HUES64 (cell line): ENCODE results near the gene MYO1F.
"Not testable (repeated sequence)": the region's sequence is repeated elsewhere in the genome, so short reads cannot be mapped to it uniquely, and the experiment has no call there.

Experiments used
- H3K27ac ChIP-seq: 2 replicates; pipeline ENCODE4 v1.7.0; 2013; ENCODE audit warnings: low read depth, low read length, inconsistent platforms
- H3K27me3 ChIP-seq: 2 replicates; pipeline ENCODE4 v1.6.1; 2013; ENCODE audit warnings: mild to moderate bottlenecking, low read length; ENCODE audit not compliant: insufficient read depth
- H3K36me3 ChIP-seq: 2 replicates; pipeline ENCODE4 v1.6.1; 2013; ENCODE audit warnings: mild to moderate bottlenecking, low read length; ENCODE audit not compliant: insufficient read depth
- H3K4me1 ChIP-seq: 2 replicates; pipeline ENCODE4 v1.6.1; 2013; ENCODE audit warnings: mild to moderate bottlenecking, low read length, moderate library complexity; ENCODE audit not compliant: insufficient read depth
- H3K4me3 ChIP-seq: 2 replicates; pipeline ENCODE4 v1.5.1; 2013; ENCODE audit warnings: mild to moderate bottlenecking, low read length, moderate library complexity
- H3K9ac ChIP-seq: 2 replicates; pipeline ENCODE4 v1.6.1; 2013; ENCODE audit warnings: mild to moderate bottlenecking, low read depth, low read length
- H3K9me3 ChIP-seq: 2 replicates; pipeline ENCODE4 v1.6.1; 2013; ENCODE audit warnings: low read depth, low read length; ENCODE audit not compliant: insufficient read depth
- WGBS: fragments of 150-250, 120-280 bp; methylation state at CpG from one replicate; pipeline ENCODE4 v1.1.7; 2013; ENCODE audit warnings: missing lambda C conversion rate; 5-methylcytosine and 5-hydroxymethylcytosine counted together

Gene MYO1F

DNA sequence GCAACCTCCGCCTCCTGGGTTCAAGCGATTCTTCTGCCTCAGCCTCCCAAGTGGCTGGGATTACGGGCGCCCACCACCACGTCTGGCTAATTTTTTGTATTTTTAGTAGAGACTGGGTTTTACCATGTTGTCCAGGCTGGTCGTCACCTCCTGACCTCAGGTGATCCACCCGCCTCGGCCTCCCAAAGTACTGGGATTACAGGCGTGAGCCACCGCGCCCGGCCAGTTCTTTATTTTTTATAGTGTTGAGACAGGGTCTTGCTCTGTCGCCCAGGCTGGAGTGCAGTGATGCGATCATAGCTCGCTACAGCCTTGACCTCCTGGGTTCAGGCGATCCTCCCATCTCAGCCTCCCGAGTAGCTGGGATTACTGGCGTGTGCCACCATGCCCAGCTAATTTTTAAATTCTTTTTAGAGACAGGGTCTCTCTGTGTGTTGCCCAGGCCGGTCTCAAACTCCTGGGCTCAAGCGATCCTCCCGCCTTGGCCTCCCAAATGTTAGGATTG is 62.7 kb downstream of the MYO1F start:
- H3K27ac ChIP-seq: peak overlapping the region; percentile 98; the same call in 1 of the 2 replicates
- not testable (repeated sequence) for H3K9me3 ChIP-seq, H3K4me1 ChIP-seq, H3K27me3 ChIP-seq, H3K36me3 ChIP-seq
- 90% methylated on average over 21 of the region's 21 CpGs for WGBS
- H3K4me3 ChIP-seq: peak overlapping the region; percentile 89
- peak overlapping the region; percentile 95 for H3K9ac ChIP-seq

DNA sequence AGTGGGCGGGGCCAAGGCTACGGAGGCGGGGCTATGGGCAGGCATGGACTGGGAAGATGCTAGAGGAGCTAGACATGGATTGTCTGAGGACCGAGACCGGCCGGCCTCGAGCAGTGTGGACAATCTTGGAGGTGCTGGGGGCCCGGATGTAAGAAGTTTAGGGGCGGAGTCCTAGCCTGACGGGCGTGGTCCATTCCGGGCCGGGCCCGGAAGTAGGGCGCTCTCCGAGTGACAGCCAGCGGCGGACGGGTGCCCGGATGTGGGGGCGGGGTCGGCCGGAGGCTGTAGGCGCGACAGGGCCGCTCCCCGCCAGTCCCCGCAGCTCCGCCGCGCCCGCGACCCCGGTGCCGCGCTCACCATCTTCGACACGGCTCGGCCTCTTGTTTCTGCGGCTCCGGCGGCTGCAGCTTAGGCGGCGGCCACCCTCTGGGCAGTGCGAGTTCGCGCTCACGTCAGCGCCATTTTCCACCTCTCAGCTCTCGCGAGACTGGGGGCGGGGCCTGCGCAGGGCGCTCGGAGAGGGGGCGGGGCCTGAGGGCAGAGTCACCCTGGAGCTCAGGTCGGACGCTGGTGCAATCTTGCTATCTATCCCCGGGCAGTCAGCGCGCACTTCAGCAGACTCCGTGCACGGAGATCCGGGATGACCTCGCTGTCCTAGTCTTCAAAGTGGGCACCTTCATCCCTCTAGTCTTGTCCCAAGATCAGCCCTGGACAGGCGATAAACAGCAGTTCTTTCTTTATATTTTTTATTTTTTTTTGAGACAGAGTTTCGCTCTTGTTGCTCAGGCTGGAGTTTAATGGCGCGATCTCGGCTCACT is 63.3 kb downstream of the MYO1F start, which contains the start of gene ZNF414:
Gene ZNF414, minus strand, starts transcription at position 481 of the 818 bp plus-strand sequence. Its CDS starts 121 bp downstream, at position 360.
- H3K9ac ChIP-seq: peak within 1 kb of the TSS; percentile 95
- no peaks in the 10 kb centered on the region for H3K9me3 ChIP-seq
- H3K27ac ChIP-seq: peak within 1 kb of the TSS; percentile 98
- peak within 1 kb of the TSS; percentile 89 for H3K4me3 ChIP-seq
- no peaks in the 10 kb centered on the region for H3K4me1 ChIP-seq
- WGBS: 4% methylated on average over 70 of the region's 70 CpGs
- no peaks in the 10 kb centered on the region for H3K27me3 ChIP-seq
- peaks cover 4% of the 10 kb centered on the region; the same call in 1 of the 2 replicates for H3K36me3 ChIP-seq

DNA sequence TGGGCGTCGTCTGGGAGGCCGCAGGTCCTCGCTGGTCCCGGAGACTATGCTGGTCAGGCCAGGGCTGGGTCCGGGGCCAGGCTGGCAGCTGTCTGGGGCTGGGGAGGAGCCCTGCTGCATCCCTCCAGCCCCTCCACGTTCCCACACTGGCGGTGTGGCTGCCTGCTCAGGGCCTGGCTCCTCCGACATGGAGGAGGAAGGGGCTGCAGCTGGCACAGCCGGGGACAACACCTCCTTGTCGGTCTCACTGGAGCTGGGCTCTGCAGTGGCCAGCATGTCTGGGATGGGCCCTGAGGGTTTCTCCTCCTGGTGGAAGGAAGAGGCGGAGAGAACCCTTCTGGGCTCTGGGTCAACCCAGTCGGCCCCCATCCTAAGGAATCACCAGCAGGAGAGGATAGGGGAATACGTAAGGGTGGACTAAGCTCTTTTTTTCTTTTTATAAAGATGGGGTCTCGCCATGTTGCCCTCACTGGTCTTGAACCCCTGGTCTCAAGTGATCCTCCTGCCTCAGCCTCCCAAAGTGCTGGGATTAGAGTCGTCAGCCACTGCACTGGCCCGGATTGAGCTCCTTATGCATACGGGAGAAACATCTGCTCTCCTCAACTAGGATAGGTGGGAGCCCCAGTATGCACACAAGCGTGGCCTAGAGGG is 64.1 kb downstream of the MYO1F start:
- no peaks in the 10 kb centered on the region for H3K9me3 ChIP-seq
- H3K9ac ChIP-seq: peak overlapping the region; percentile 52
- 70% methylated on average over 19 of the region's 19 CpGs for WGBS
- H3K4me1 ChIP-seq: no peaks in the 10 kb centered on the region
- peak overlapping the region; percentile 98 for H3K27ac ChIP-seq
- peaks cover 4% of the 10 kb centered on the region; the same call in 1 of the 2 replicates for H3K36me3 ChIP-seq
- peak overlapping the region; percentile 89 for H3K4me3 ChIP-seq
- no peaks in the 10 kb centered on the region for H3K27me3 ChIP-seq

DNA sequence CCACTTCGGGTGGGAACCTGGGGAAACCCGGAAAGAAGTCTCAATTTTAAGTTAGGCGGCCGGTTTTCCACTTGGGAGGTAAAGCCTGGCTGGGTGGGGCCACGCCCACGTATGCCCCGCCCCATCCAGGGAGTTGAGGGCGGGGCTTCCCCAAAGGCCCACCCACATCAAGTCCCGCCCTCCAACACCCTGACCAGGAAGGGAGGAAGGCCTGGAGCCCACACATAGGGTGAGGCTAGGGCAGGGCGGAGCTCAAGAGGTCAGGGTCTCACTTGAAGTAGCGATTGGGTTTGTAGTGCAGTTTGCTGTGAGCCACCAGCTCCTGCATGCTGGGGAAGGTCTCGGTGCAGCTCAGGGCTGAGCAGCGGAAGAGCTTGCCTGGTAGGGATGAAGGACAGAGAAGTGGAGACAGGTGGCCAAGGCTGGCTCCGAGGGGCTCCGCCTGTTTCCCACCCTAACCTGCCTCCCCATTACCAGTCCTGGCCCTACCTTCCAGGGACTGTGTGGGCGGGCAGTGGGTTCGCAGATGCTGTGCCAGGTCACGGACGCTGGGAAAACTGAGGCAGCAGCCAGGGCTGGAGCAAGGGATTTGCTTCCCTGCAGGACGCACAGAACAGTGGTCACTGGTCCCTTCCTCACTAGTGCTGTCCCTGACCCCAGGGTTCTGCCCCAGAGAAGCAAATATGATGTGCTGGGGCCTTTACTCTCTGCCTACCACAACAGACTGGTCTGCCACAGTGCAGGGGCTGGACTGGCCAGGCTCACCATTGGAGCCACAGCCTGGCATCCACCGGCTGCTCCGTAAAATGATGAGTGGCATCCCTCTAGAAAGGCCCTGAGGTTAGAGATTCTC is 64.9 kb downstream of the MYO1F start:
- WGBS: 88% methylated on average over 22 of the region's 22 CpGs
- Histone ChIP-seq H3K36me3 (peaks cover 4% of the 10 kb centered on the region; the same call in 1 of the 2 replicates), H3K9me3 (no peaks in the 10 kb centered on the region), H3K27ac (no peak overlapping the region; the same call in 1 of the 2 replicates), H3K9ac (no peak overlapping the region), H3K27me3 (no peaks in the 10 kb centered on the region), H3K4me1 (no peaks in the 10 kb centered on the region), H3K4me3 (no peak overlapping the region; the same call in 1 of the 2 replicates)

DNA sequence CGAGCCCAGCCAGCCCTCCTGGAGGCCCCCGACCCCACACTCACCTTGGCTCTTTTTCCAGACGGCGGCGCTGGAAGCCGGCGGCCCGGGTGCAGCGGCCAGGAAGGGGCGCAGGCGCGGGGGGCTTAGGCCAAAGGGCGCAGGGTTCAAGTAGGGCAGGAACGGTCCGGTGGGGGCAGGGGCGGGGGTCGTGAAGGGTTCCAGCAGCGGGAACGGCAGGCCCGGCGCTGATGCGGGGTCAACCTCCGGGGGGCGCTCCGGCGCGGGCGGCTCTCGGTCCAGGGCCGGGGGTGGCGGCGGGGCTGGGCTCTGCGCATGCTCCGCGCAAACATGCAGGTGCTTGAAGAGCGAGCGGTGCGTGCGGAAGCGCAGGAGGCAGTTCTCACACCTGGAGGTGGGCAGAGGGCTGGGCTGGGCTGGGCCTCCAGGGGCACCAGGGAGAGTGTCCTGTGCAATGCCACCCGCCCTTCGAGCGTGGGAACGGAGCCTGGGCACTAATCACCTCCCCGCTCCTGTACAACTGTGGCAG is 65.6 kb downstream of the MYO1F start:
- 96% methylated on average over 45 of the region's 45 CpGs for WGBS
- no peaks in the 10 kb centered on the region for H3K9me3 ChIP-seq
- no peaks in the 10 kb centered on the region for H3K4me1 ChIP-seq
- H3K4me3 ChIP-seq: no peak overlapping the region; the same call in 1 of the 2 replicates
- H3K27me3 ChIP-seq: no peaks in the 10 kb centered on the region
- H3K27ac ChIP-seq: no peak overlapping the region
- peaks cover 4% of the 10 kb centered on the region; the same call in 1 of the 2 replicates for H3K36me3 ChIP-seq
- no peak overlapping the region for H3K9ac ChIP-seq

DNA sequence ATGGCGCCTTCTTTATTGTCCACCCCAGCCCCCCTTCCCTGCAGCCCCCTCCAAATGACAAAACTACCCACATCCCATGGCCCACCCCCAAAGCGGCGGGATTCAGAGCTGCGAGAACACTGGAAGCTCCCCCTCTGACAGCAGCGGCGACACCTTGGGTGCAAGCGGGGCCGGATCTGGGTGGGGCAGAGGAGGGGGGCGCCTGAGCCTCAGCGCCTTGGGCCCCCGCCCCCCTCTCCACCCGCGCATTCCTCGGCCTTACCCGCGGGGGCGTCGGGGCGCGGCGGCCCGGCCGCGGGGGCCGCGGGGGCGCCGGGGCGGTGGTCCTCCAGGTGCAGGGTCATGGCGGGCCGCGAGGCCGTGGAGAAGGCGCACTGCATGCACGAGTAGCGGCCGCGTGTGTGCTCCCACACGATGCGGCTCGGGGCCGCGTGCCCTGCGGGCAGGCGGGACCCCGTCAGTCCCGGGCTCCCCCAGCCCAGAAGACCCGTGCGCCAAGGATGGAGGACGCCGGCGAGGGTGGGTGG is 66.6 kb downstream of the MYO1F start:
- 96% methylated on average over 52 of the region's 52 CpGs for WGBS
- no peak overlapping the region for H3K9ac ChIP-seq

DNA sequence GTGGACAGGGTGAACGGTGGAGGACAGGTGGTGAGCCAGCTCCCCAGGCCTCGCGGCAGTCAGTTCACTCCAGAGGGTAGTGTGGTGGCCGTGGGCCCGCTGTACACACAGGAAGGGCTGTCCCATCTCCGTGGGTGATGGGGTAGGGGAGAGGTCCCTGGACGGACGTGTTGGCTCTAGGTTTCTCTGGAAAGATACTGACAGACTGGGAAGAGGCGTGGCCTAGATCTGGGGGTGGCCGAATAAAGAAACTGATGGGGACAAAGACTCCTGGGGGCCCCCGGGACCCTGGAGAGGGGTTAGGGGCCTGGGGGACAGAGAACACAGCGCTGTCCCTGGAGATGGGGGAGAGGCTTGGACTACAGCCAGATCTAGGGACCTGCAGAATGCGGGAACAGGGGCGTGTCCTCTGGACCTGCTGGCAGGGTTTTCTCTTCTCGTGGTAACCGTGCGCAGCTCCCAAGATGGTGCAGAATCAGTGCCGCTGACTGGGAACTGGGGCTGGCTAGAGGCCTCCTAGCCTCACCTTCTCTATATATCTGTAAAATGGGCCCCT is 70.8 kb downstream of the MYO1F start:
- Histone ChIP-seq H3K4me3 (peak overlapping the region; percentile 61), H3K9me3 (no peaks in the 10 kb centered on the region), H3K4me1 (no peaks in the 10 kb centered on the region), H3K36me3 (peaks cover 4% of the 10 kb centered on the region; the same call in 1 of the 2 replicates), H3K27ac (no peak overlapping the region), H3K27me3 (no peaks in the 10 kb centered on the region), H3K9ac (no peak overlapping the region)
- 36% methylated on average over 18 of the region's 18 CpGs for WGBS

More for the DNA sequence above, 66.6 kb downstream of the MYO1F start:
- Histone ChIP-seq H3K36me3 (peaks cover 4% of the 10 kb centered on the region; the same call in 1 of the 2 replicates), H3K4me3 (no peak overlapping the region), H3K9me3 (no peaks in the 10 kb centered on the region), H3K4me1 (no peaks in the 10 kb centered on the region), H3K27ac (no peak overlapping the region), H3K27me3 (no peaks in the 10 kb centered on the region)

DNA sequence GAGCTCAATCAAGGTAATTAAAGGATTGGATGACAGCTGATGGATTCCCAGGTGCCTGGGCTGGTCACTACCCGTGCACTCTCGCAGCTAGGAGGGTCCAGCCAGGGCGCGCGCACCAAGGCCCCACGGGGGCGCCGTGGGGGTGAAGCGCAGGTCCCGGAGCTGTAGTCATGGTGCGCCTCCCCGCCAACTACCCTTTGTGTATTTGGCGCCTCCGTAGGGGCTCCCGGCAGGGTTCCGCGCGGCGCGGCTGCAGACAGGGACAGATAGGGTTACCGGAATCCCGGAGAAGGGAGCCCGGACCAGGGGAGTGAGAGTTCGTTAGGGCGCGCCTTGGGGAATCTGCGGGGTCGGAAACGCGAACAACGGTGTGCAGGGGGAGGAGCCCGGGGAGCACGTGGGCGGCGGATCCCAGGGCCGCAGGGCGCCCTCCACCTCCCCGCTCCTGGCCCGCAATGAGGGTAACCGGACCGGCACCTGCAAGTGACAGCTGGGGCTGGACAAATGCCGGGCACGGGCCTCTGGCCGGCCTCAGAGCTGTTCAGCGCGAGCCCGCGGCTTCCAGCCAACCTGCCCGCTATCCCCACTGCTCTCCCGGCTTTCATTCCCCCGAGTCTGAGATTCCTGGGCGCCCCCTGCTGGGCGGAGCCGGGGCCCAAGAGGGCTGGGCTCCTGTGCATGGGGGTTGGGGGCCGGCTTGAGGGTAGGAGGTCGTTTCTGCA is 71.4 kb downstream of the MYO1F start:
- Histone ChIP-seq H3K27ac (peak overlapping the region; percentile 70), H3K36me3 (no peaks in the 10 kb centered on the region), H3K9me3 (no peaks in the 10 kb centered on the region), H3K4me3 (peak overlapping the region; percentile 61), H3K27me3 (no peaks in the 10 kb centered on the region), H3K4me1 (no peaks in the 10 kb centered on the region), H3K9ac (peak overlapping the region; percentile 82)
- WGBS: 1% methylated on average over 56 of the region's 56 CpGs

DNA sequence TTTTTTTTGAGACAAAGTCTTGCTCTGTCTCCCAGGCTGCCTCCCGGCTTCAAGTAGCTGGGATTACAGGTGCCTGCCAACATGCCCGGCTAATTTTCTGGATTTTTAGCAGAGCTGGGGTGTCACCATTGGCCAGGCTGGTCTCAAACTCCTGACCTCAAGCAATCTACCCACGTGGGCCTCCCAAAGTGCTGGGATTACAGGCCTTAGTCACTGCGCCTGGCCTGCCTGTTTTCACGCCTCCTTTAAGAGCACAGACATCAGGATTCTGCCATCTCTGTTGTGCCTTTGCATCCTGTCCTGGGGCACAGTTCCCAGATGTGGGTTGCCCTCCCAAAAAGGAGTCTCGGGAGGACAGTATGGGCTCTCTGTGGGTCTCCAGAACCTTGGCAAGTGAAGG is 72.3 kb downstream of the MYO1F start:
- 83% methylated on average over 6 of the region's 6 CpGs for WGBS
- H3K27ac ChIP-seq: no peak overlapping the region
- H3K27me3 ChIP-seq: no peaks in the 10 kb centered on the region
- H3K9ac ChIP-seq: no peak overlapping the region
- H3K9me3 ChIP-seq: no peaks in the 10 kb centered on the region
- H3K36me3 ChIP-seq: no peaks in the 10 kb centered on the region
- no peak overlapping the region for H3K4me3 ChIP-seq
- no peaks in the 10 kb centered on the region for H3K4me1 ChIP-seq
